Cardiac fibroblast (primary cell): ENCODE measurements around the gene HPCAL4.
A peak's percentile ranks its signal among the peaks of the same experiment; 100 is the strongest.

Experiments
- DNase-seq, 2 donors: peaks; one replicate each; pipeline versions ENCODE4 v3.0.0 to v3.0.0-alpha.2; 2010; ENCODE audit warnings: low read depth in 2 of 2
- H3K4me3 ChIP-seq, 2 donors: replicated peaks in 1 of 2; 1 replicate in 1 of 2; 2 replicates in 1 of 2; pipeline ENCODE4 v1.5.1; 2011; ENCODE audit warnings: low read depth in 2 of 2, low read length in 2 of 2, mild to moderate bottlenecking in 2 of 2, moderate library complexity in 1 of 2
- CTCF ChIP-seq: IDR thresholded peaks from one replicate; pipeline ENCODE4 v1.5.1; 2011; ENCODE audit warnings: low read depth, mild to moderate bottlenecking, low read length, inconsistent platforms

The HPCAL4 gene

GRCh38 chr1:39680751-39681150 lies 10.5 kb downstream of the HPCAL4 start:
- TF ChIP-seq CTCF, result no peak
- H3K4me3 ChIP-seq, result no peak overlapping the region
- DNase-seq, result no peak

GRCh38 chr1:39679821-39680220 lies 11.4 kb downstream of the HPCAL4 start:
- H3K4me3 ChIP-seq, result no peak overlapping the region
- peak in 1 of 2 donors; percentile 57 for DNase-seq
- no peak for TF ChIP-seq CTCF

- no peak for TF ChIP-seq CTCF
- no peak overlapping the region for H3K4me3 ChIP-seq
- no peak for DNase-seq
Observed at GRCh38 chr1:39678889-39679288, 12.3 kb downstream of the HPCAL4 start.

- no peak for DNase-seq
- TF ChIP-seq CTCF, result no peak
- no peak overlapping the region for H3K4me3 ChIP-seq
Observed at GRCh38 chr1:39677645-39678044, 13.6 kb downstream of the HPCAL4 start.

- no peak for DNase-seq
- H3K4me3 ChIP-seq, result no peak overlapping the region
- no peak for TF ChIP-seq CTCF
Observed at GRCh38 chr1:39676948-39677548, 14.2 kb downstream of the HPCAL4 start.

GRCh38 chr1:39675220-39675619 lies 16.0 kb downstream of the HPCAL4 start:
- no peak overlapping the region for H3K4me3 ChIP-seq
- no peak for TF ChIP-seq CTCF

GRCh38 chr1:39673215-39673614 lies 18.0 kb downstream of the HPCAL4 start:
- TF ChIP-seq CTCF, result no peak
- H3K4me3 ChIP-seq, result no peak overlapping the region
- no peak for DNase-seq

More at GRCh38 chr1:39675220-39675619, 16.0 kb downstream of the HPCAL4 start:
- DNase-seq, result no peak
